Breast epithelium (tissue), 4 donors: ENCODE results near the gene CCDC134. TPM values are rescaled to one million over a fixed set of nuclear protein-coding genes. Genes with fewer than 3 reads are reported as not detected.

Experiments used
- DNase-seq, 2 donors: peaks; one replicate each; pipeline ENCODE4 v3.0.0-alpha.2; 2019; ENCODE audit warnings: low spot score in 2 of 2
- H3K27ac ChIP-seq, 2 donors: fragments of 200-600 bp; sonication (generic) in 1 of 2; one replicate each; pipeline ENCODE4 v1.5.1; 2016 to 2019; ENCODE audit warnings: mild to moderate bottlenecking in 1 of 2
- H3K27me3 ChIP-seq, 2 donors: fragments of 200-600 bp; sonication (generic) in 1 of 2; one replicate each; pipeline versions ENCODE4 v1.5.1 to v1.6.0; 2017 to 2019; ENCODE audit warnings: control low read depth in 1 of 2, mild to moderate bottlenecking in 1 of 2
- H3K36me3 ChIP-seq: fragments of 200-600 bp; one replicate; pipeline ENCODE4 v1.5.1; 2019
- H3K4me1 ChIP-seq, 2 donors: fragments of 200-600 bp; sonication (generic); one replicate each; pipeline ENCODE4 v1.5.1; 2016 to 2019; ENCODE audit warnings: control low read depth in 1 of 2
- H3K4me3 ChIP-seq, 3 donors: fragments of 200-600 bp; sonication (generic); 1 replicate in 2 of 3; 2 replicates in 1 of 3; pipeline ENCODE4 v1.5.1; 2016 to 2019; ENCODE audit warnings: mild to moderate bottlenecking in 3 of 3, moderate library complexity in 2 of 3
- H3K9me3 ChIP-seq, 2 donors: fragments of 200-600 bp; sonication (generic) in 1 of 2; one replicate each; pipeline ENCODE4 v1.5.1; 2016 to 2019; ENCODE audit warnings: control low read depth in 1 of 2
- POLR2A ChIP-seq: fragments of 450-650 bp; IDR thresholded peaks from one replicate; pipeline ENCODE4 v1.6.1; 2016; ENCODE audit warnings: antibody characterized with exemption, mild to moderate bottlenecking, moderate library complexity
- POLR2AphosphoS5 ChIP-seq, 3 donors: sonication (generic); formaldehyde crosslinking; IDR thresholded peaks; one replicate each; pipeline ENCODE4 v1.6.1; 2017; ENCODE audit warnings: antibody characterized with exemption in 3 of 3
- intact Hi-C: fragments of 100-400 bp; cut with DNase I; formaldehyde crosslinking; loops from one replicate; pipeline ENCODE4 v1.15.1; 2023; ENCODE audit warnings: low total_unique reads
- total RNA-seq, 3 donors: library from RNA; depleted of rRNA; stranded (reverse); fragments of >200 nt; gene quantifications; one replicate each; pipeline ENCODE4 v1.1.0, GENCODE V29; 2016
- TF ChIP-seq, protein P1 (sequence below), 3 donors: fragments of 450-650 bp; IDR thresholded peaks; one replicate each; pipeline ENCODE4 v1.5.1; 2016 to 2017; ENCODE audit warnings: antibody characterized with exemption in 3 of 3, mild to moderate bottlenecking in 3 of 3, moderate library complexity in 3 of 3

CCDC134 gene
- total RNA-seq, 3 donors from 2014 or later = 4.0 to 12.3 (median 10.8) TPM

- intact Hi-C loops = no loop called here
- Histone ChIP-seq H3K4me3 (peak overlapping the region in 1 of 3 donors; percentile 87), H3K27me3 (no peaks in the 10 kb centered on the region), H3K36me3 (no peaks in the 10 kb centered on the region), H3K9me3 (no peaks in the 10 kb centered on the region), H3K4me1 (peaks cover 6 to 15% of the 10 kb centered on the region in 2 donors), H3K27ac (peak overlapping the region in 1 of 2 donors; percentile 92)
- TF ChIP-seq POLR2AphosphoS5 (IDR thresholded peaks at IDR 0.05) (no peak), POLR2A (no peak)
- TF ChIP-seq, protein P1, sequence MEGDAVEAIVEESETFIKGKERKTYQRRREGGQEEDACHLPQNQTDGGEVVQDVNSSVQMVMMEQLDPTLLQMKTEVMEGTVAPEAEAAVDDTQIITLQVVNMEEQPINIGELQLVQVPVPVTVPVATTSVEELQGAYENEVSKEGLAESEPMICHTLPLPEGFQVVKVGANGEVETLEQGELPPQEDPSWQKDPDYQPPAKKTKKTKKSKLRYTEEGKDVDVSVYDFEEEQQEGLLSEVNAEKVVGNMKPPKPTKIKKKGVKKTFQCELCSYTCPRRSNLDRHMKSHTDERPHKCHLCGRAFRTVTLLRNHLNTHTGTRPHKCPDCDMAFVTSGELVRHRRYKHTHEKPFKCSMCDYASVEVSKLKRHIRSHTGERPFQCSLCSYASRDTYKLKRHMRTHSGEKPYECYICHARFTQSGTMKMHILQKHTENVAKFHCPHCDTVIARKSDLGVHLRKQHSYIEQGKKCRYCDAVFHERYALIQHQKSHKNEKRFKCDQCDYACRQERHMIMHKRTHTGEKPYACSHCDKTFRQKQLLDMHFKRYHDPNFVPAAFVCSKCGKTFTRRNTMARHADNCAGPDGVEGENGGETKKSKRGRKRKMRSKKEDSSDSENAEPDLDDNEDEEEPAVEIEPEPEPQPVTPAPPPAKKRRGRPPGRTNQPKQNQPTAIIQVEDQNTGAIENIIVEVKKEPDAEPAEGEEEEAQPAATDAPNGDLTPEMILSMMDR (IDR thresholded peaks at IDR 0.05) = no peak
- DNase-seq = no peak
Measured at GRCh38 chr22:41801886-41802285, 1.4 kb downstream of the CCDC134 start.

DNA sequence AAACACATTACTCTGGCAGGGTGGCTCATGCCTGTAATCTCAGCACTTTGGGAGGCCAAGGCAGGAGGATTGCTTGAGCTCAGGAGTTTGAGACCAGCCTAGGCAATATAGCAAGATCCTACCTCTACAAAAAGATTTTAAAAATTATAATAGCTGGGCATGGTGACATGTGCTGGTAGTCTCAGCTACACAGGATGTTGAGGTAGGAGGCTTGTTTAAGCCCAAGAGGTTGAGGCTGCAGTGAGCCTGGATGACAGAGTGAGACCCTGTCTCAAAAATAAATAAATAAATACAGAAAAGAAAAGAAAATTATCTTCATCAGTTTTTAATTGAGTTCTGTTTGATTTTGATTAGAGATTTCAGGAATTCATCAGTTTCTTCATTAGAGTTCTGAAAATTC lies 5.2 kb downstream of the CCDC134 start:
- no peak overlapping the region for H3K27ac ChIP-seq
- intact Hi-C loops = no loop called here
- DNase-seq = no peak
- TF ChIP-seq POLR2AphosphoS5 (IDR thresholded peaks at IDR 0.05) (no peak), POLR2A (no peak)
- TF ChIP-seq, protein P1 (IDR thresholded peaks at IDR 0.05) = no peak
- peaks cover 0 to 11% of the 10 kb centered on the region in 2 donors for H3K4me1 ChIP-seq
- H3K9me3 ChIP-seq = no peaks in the 10 kb centered on the region
- no peak overlapping the region for H3K4me3 ChIP-seq
- no peaks in the 10 kb centered on the region for H3K27me3 ChIP-seq
- no peaks in the 10 kb centered on the region for H3K36me3 ChIP-seq

DNA sequence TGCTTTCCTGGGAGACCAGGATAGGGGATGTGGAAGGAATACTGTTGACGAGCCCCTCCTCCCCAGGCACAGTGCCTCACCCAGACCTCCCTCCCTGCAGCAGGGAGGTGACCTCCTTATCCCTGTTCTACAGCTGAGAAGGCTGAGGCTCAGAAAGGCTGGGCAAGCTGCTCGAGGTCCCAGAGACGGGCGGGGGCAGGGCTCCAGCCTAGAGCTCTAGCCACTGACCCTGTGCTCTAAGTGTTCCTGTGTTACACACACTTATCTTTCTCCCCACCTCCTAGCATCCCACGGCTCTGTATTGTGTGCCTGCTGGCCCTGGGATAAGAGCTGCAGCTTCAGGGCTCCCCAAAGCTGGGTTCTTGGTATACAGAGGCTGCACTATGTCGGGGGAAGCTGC lies 7.9 kb downstream of the CCDC134 start:
- intact Hi-C loops = no loop called here
- no peak for DNase-seq
- no peak overlapping the region for H3K27ac ChIP-seq
- no peaks in the 10 kb centered on the region for H3K9me3 ChIP-seq
- TF ChIP-seq POLR2AphosphoS5 (IDR thresholded peaks at IDR 0.05) = no peak
- no peak for TF ChIP-seq POLR2A
- TF ChIP-seq, protein P1 (IDR thresholded peaks at IDR 0.05) = no peak
- H3K36me3 ChIP-seq = no peaks in the 10 kb centered on the region
- H3K27me3 ChIP-seq = no peaks in the 10 kb centered on the region
- H3K4me3 ChIP-seq = no peak overlapping the region
- H3K4me1 ChIP-seq = no peaks in the 10 kb centered on the region

DNA sequence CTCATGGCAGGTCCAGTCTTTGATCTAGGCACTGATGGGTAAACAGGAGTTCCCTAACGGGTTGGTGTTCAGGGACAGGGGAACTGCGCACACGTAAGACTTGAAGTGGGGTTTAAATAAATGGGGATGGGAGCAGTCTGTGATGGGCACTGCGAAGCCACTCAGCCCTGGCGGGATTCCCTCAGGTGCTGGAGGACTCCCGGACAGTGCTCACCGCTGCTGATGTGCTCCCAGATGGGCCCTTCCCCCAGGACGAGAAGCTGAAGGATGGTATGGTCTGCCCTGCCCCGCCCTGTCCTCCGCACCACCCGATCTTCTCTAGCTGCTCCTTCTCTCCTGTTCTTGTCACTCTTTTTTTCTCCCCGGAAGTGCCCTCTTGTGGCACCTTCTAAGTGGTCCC lies 9.5 kb downstream of the CCDC134 start:
- Histone ChIP-seq H3K4me3 (no peak overlapping the region), H3K4me1 (no peaks in the 10 kb centered on the region), H3K27me3 (no peaks in the 10 kb centered on the region), H3K27ac (no peak overlapping the region), H3K9me3 (no peaks in the 10 kb centered on the region), H3K36me3 (no peaks in the 10 kb centered on the region)
- intact Hi-C loops = no loop called here
- TF ChIP-seq POLR2AphosphoS5 (IDR thresholded peaks at IDR 0.05) (no peak), POLR2A (no peak)
- TF ChIP-seq, protein P1 (IDR thresholded peaks at IDR 0.05) = no peak
- no peak for DNase-seq

DNA sequence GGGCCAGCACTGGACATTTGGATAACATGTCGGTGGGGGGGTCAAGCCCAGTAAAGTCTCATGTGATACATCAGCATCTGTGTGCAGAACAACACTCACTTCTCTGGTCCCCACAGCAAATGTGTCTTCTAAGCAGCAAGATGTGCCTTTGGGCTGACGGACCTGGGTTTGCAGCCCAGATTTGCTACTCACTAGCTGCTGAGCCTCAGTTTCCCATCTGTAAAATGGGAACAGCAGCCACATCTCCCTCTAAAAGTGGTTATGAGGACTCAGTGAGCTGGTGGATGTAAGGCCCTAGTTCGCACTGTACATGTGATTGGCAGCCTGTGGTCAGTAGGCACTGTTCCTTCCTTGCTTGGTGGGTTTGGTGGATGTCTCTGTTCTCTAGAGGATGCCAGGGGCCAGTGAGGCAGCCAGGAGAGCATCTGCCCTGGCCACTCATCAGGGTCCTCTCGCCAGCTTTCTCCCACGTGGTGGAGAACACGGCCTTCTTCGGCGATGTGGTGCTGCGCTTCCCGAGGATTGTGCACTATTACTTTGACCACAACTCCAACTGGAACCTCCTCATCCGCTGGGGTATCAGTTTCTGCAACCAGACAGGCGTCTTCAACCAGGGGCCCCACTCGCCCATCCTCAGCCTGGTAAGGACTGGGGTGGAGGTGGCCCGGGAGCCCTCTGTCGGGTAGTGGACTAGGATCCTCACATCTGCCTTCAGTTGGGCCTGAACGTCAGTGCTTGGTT lies 12.5 kb downstream of the CCDC134 start:
- Histone ChIP-seq H3K27me3 (no peaks in the 10 kb centered on the region), H3K36me3 (no peaks in the 10 kb centered on the region), H3K27ac (no peak overlapping the region), H3K9me3 (no peaks in the 10 kb centered on the region), H3K4me1 (no peaks in the 10 kb centered on the region), H3K4me3 (no peak overlapping the region)
- intact Hi-C loops = no loop called here
- TF ChIP-seq POLR2AphosphoS5 (IDR thresholded peaks at IDR 0.05) (no peak), POLR2A (no peak)
- TF ChIP-seq, protein P1 (IDR thresholded peaks at IDR 0.05) = no peak
- no peak for DNase-seq
